Breast epithelium (tissue), 4 donors: ENCODE data around the gene ANAPC2. TPM values are rescaled to one million over a fixed set of nuclear protein-coding genes. Genes with fewer than 3 reads are reported as not detected.

Experiments used
- DNase-seq, 2 donors: peaks; one replicate each; pipeline ENCODE4 v3.0.0-alpha.2; 2019; ENCODE audit warnings: low spot score in 2 of 2
- H3K27ac ChIP-seq, 2 donors: fragments of 200-600 bp; sonication (generic) in 1 of 2; one replicate each; pipeline ENCODE4 v1.5.1; 2016 to 2019; ENCODE audit warnings: mild to moderate bottlenecking in 1 of 2
- H3K27me3 ChIP-seq, 2 donors: fragments of 200-600 bp; sonication (generic) in 1 of 2; one replicate each; pipeline versions ENCODE4 v1.5.1 to v1.6.0; 2017 to 2019; ENCODE audit warnings: control low read depth in 1 of 2, mild to moderate bottlenecking in 1 of 2
- H3K36me3 ChIP-seq: fragments of 200-600 bp; one replicate; pipeline ENCODE4 v1.5.1; 2019
- H3K4me1 ChIP-seq, 2 donors: fragments of 200-600 bp; sonication (generic); one replicate each; pipeline ENCODE4 v1.5.1; 2016 to 2019; ENCODE audit warnings: control low read depth in 1 of 2
- H3K4me3 ChIP-seq, 3 donors: fragments of 200-600 bp; sonication (generic); 1 replicate in 2 of 3; 2 replicates in 1 of 3; pipeline ENCODE4 v1.5.1; 2016 to 2019; ENCODE audit warnings: mild to moderate bottlenecking in 3 of 3, moderate library complexity in 2 of 3
- H3K9me3 ChIP-seq, 2 donors: fragments of 200-600 bp; sonication (generic) in 1 of 2; one replicate each; pipeline ENCODE4 v1.5.1; 2016 to 2019; ENCODE audit warnings: control low read depth in 1 of 2
- POLR2A ChIP-seq: fragments of 450-650 bp; IDR thresholded peaks from one replicate; pipeline ENCODE4 v1.6.1; 2016; ENCODE audit warnings: antibody characterized with exemption, mild to moderate bottlenecking, moderate library complexity
- POLR2AphosphoS5 ChIP-seq, 3 donors: sonication (generic); formaldehyde crosslinking; IDR thresholded peaks; one replicate each; pipeline ENCODE4 v1.6.1; 2017; ENCODE audit warnings: antibody characterized with exemption in 3 of 3
- intact Hi-C: fragments of 100-400 bp; cut with DNase I; formaldehyde crosslinking; loops from one replicate; pipeline ENCODE4 v1.15.1; 2023; ENCODE audit warnings: low total_unique reads
- total RNA-seq, 3 donors: library from RNA; depleted of rRNA; stranded (reverse); fragments of >200 nt; gene quantifications; one replicate each; pipeline ENCODE4 v1.1.0, GENCODE V29; 2016
- TF ChIP-seq, protein P1 (sequence below), 3 donors: fragments of 450-650 bp; IDR thresholded peaks; one replicate each; pipeline ENCODE4 v1.5.1; 2016 to 2017; ENCODE audit warnings: antibody characterized with exemption in 3 of 3, mild to moderate bottlenecking in 3 of 3, moderate library complexity in 3 of 3

Gene ANAPC2
- total RNA-seq, 3 donors from 2014 or later: 32.0 to 35.7 (median 32.9) TPM

DNA sequence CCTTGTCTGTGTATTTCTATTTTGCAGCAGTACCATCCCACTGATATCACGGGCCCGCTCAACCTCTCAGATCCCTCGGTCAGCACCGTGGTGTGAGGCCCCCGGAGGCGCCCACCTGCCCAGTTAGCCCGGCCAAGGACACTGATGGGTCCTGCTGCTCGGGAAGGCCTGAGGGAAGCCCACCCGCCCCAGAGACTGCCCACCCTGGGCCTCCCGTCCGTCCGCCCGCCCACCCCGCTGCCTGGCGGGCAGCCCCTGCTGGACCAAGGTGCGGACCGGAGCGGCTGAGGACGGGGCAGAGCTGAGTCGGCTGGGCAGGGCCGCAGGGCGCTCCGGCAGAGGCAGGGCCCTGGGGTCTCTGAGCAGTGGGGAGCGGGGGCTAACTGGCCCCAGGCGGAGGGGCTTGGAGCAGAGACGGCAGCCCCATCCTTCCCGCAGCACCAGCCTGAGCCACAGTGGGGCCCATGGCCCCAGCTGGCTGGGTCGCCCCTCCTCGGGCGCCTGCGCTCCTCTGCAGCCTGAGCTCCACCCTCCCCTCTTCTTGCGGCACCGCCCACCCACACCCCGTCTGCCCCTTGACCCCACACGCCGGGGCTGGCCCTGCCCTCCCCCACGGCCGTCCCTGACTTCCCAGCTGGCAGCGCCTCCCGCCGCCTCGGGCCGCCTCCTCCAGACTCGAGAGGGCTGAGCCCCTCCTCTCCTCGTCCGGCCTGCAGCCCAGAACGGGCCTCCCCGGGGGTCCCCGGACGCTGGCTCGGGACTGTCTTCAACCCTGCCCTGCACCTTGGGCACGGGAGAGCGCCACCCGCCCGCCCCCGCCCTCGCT, 20.4 kb downstream of the ANAPC2 start:
- Histone ChIP-seq H3K4me1 (peaks cover 33 to 35% of the 10 kb centered on the region in 2 donors), H3K27me3 (peaks cover 32 to 74% of the 10 kb centered on the region in 2 donors), H3K27ac (peak overlapping the region; percentile 52 to 55), H3K36me3 (no peaks in the 10 kb centered on the region), H3K9me3 (no peaks in the 10 kb centered on the region), H3K4me3 (peak overlapping the region; percentile 15 to 72 (median 52))
- TF ChIP-seq, protein P1, sequence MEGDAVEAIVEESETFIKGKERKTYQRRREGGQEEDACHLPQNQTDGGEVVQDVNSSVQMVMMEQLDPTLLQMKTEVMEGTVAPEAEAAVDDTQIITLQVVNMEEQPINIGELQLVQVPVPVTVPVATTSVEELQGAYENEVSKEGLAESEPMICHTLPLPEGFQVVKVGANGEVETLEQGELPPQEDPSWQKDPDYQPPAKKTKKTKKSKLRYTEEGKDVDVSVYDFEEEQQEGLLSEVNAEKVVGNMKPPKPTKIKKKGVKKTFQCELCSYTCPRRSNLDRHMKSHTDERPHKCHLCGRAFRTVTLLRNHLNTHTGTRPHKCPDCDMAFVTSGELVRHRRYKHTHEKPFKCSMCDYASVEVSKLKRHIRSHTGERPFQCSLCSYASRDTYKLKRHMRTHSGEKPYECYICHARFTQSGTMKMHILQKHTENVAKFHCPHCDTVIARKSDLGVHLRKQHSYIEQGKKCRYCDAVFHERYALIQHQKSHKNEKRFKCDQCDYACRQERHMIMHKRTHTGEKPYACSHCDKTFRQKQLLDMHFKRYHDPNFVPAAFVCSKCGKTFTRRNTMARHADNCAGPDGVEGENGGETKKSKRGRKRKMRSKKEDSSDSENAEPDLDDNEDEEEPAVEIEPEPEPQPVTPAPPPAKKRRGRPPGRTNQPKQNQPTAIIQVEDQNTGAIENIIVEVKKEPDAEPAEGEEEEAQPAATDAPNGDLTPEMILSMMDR (IDR thresholded peaks at IDR 0.05): no peak
- TF ChIP-seq POLR2A (no peak), POLR2AphosphoS5 (IDR thresholded peaks at IDR 0.05) (no peak)
- intact Hi-C loops: no loop called here
- DNase-seq: no peak

- Histone ChIP-seq H3K4me1 (peaks cover 30 to 35% of the 10 kb centered on the region in 2 donors), H3K4me3 (peak overlapping the region in 2 of 3 donors; percentile 52 to 72), H3K36me3 (no peaks in the 10 kb centered on the region), H3K27ac (no peak overlapping the region), H3K27me3 (peaks cover 32 to 80% of the 10 kb centered on the region in 2 donors), H3K9me3 (no peaks in the 10 kb centered on the region)
- DNase-seq: no peak
- intact Hi-C loops: no loop called here
- TF ChIP-seq, protein P1 (IDR thresholded peaks at IDR 0.05): no peak
- TF ChIP-seq POLR2A (no peak), POLR2AphosphoS5 (IDR thresholded peaks at IDR 0.05) (no peak)
Measured at GRCh38 chr9:137167277-137167746, 21.0 kb downstream of the ANAPC2 start.

GRCh38 chr9:137166380-137167229, 21.8 kb downstream of the ANAPC2 start:
- H3K27ac ChIP-seq: no peak overlapping the region
- H3K4me1 ChIP-seq: peaks cover 24 to 30% of the 10 kb centered on the region in 2 donors
- intact Hi-C loops: no loop called here
- TF ChIP-seq POLR2A: no peak
- TF ChIP-seq POLR2AphosphoS5 (IDR thresholded peaks at IDR 0.05): no peak
- TF ChIP-seq, protein P1 (IDR thresholded peaks at IDR 0.05): no peak
- H3K4me3 ChIP-seq: peak overlapping the region in 1 of 3 donors; percentile 72
- no peaks in the 10 kb centered on the region for H3K36me3 ChIP-seq
- no peaks in the 10 kb centered on the region for H3K9me3 ChIP-seq
- peaks cover 32 to 87% of the 10 kb centered on the region in 2 donors for H3K27me3 ChIP-seq
- no peak for DNase-seq

- no peak overlapping the region for H3K27ac ChIP-seq
- H3K9me3 ChIP-seq: no peaks in the 10 kb centered on the region
- TF ChIP-seq POLR2AphosphoS5 (IDR thresholded peaks at IDR 0.05): no peak
- TF ChIP-seq, protein P1 (IDR thresholded peaks at IDR 0.05): no peak
- no peak for TF ChIP-seq POLR2A
- H3K4me1 ChIP-seq: peaks cover 19 to 29% of the 10 kb centered on the region in 2 donors
- no peak for DNase-seq
- peaks cover 32 to 99% of the 10 kb centered on the region in 2 donors for H3K27me3 ChIP-seq
- intact Hi-C loops: no loop called here
- H3K4me3 ChIP-seq: no peak overlapping the region
- H3K36me3 ChIP-seq: no peaks in the 10 kb centered on the region
Measured at GRCh38 chr9:137165250-137165836, 23.0 kb downstream of the ANAPC2 start.
